ENCODE data around the gene USP25. TPM values are rescaled to one million over a fixed set of nuclear protein-coding genes. Genes with fewer than 3 reads are reported as not detected.

The USP25 gene
- total and polyA plus RNA-seq, 9 of the 15 experiments (the other 6 are each of a cell fraction or from before 2014, with no cell fraction given): 7.8 to 44.9 (median 31.4) TPM

- TF ChIP-seq ZBTB40 (IDR thresholded peaks at IDR 0.05) (peak; percentile 61; the same call in 1 of the 2 replicates), ZBTB40 (CRISPR knock-in tag; IDR thresholded peaks at IDR 0.05) (no peak), TAL1 (IDR thresholded peaks at IDR 0.05) (peak; percentile 81), ATF7 (IDR thresholded peaks at IDR 0.05) (no peak), ARID2 (IDR thresholded peaks at IDR 0.05) (no peak), EZH2 (IDR thresholded peaks at IDR 0.05; ENCODE audit: borderline replicate concordance, low read depth, low read length) (no peak), JUND (IDR thresholded peaks at IDR 0.05; ENCODE audit: borderline replicate concordance, low read depth, low read length) (peak; percentile 54; the same call in 1 of the 2 replicates), JUND (tag; IDR thresholded peaks at IDR 0.05; ENCODE audit: borderline replicate concordance, low read depth, low read length) (no peak)
- TF ChIP-seq, protein P1, sequence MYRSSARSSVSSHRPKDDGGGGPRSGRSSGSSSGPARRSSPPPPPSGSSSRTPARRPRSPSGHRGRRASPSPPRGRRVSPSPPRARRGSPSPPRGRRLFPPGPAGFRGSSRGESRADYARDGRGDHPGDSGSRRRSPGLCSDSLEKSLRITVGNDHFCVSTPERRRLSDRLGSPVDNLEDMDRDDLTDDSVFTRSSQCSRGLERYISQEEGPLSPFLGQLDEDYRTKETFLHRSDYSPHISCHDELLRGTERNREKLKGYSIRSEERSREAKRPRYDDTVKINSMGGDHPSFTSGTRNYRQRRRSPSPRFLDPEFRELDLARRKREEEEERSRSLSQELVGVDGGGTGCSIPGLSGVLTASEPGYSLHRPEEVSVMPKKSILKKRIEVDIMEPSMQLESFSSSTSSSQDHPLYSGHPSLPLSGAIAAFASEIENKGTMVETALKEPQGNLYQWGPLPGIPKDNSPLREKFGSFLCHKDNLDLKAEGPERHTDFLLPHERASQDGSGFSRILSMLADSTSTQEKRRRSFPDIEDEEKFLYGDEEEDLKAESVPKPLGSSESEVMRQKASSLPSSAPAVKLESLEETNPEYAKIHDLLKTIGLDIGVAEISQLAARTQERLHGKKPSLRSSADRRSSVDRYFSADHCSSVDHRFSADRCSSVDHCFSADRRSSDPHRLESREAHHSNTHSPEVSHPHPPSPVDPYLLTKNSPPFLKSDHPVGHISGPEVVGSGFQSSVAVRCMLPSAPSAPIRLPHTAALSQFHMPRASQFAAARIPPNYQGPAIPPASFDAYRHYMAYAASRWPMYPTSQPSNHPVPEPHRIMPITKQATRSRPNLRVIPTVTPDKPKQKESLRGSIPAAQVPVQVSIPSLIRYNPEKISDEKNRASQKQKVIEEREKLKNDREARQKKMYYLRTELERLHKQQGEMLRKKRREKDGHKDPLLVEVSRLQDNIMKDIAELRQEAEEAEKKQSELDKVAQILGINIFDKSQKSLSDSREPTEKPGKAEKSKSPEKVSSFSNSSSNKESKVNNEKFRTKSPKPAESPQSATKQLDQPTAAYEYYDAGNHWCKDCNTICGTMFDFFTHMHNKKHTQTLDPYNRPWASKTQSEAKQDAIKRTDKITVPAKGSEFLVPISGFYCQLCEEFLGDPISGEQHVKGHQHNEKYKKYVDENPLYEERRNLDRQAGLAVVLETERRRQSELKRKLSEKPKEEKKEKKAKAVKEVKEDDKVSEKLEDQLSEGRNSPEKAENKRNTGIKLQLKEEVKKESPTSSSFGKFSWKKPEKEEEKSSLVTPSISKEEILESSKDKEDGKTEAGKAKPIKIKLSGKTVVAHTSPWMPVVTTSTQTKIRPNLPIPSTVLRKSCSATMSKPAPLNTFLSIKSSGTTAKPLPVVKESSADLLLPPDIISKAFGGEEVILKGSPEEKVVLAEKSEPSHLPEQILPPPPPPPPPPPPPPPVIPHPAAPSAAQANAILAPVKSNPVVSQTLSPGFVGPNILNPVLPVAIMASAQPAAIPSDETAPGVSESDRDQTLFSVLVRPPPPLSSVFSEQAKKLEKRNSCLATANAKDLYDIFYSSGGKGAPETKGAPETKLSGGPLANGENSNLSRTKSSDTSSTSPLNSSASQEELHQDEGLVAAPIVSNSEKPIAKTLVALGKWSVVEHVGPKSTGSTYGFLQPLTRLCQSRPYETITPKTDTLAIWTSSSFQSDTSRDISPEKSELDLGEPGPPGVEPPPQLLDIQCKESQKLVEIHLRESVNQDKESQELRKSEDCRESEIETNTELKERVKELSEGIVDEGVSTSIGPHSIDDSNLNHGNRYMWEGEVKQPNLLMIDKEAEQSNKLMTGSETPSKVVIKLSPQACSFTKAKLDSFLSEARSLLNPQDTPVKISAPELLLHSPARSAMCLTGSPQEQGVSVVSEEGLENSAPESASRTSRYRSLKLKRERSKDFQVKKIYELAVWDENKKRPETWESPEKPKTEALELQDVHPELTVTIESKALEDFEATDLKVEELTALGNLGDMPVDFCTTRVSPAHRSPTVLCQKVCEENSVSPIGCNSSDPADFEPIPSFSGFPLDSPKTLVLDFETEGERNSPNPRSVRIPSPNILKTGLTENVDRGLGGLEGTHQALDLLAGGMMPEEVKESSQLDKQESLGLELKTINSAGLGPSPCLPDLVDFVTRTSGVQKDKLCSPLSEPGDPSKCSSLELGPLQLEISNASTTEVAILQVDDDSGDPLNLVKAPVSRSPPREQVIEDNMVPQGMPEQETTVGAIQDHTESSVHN (IDR thresholded peaks at IDR 0.05; ENCODE audit: borderline replicate concordance in 1 of 2, low read depth in 1 of 2): 0 out of 4 replicates have a peak, but pooled peaks of 1 of the 2 experiments have one; percentile 51
Observed at GRCh38 chr21:15749082-15749860, 19.5 kb downstream of the USP25 start (continued).
